ENCODE data around the gene CFAP299.

The CFAP299 gene

DNA sequence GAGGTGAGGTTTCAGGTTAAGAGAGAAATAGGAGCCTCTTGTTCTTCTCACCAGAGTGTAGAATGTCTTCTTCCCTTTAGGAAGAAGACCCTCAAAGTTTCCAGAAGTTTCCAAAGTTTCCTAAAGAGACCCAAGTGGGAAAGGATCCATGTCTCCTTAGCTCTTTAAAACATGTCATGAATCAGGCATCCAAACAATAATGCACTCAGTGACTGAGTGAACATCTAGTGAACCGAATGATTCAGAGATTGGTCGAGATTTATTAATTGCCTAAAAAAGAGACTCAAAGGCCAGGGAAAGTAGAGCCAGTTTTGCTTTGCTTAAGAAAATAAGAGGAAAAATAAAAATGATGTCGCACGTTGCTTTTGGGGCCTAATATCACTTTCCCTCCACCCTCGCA, 39.7 kb upstream of the CFAP299 start:
- Histone ChIP-seq H3K4me1 (ENCODE audit: insufficient read depth, poor library complexity, severe bottlenecking) (no peaks in the 10 kb centered on the region), H3K27me3 (ENCODE audit: insufficient read depth, poor library complexity, severe bottlenecking) (no peaks in the 10 kb centered on the region), H3K4me3 (ENCODE audit: severe bottlenecking) (no peak overlapping the region), H3K9me3 (ENCODE audit: severe bottlenecking) (no peaks in the 10 kb centered on the region), H3K27ac (ENCODE audit: poor library complexity, severe bottlenecking) (no peak overlapping the region), H3K36me3 (ENCODE audit: low read depth) (no peaks in the 10 kb centered on the region)
- DNase-seq (ENCODE audit: low spot score), result no peak
- ATAC-seq (ENCODE audit: low read depth), result no peak
- TF ChIP-seq, protein P1, sequence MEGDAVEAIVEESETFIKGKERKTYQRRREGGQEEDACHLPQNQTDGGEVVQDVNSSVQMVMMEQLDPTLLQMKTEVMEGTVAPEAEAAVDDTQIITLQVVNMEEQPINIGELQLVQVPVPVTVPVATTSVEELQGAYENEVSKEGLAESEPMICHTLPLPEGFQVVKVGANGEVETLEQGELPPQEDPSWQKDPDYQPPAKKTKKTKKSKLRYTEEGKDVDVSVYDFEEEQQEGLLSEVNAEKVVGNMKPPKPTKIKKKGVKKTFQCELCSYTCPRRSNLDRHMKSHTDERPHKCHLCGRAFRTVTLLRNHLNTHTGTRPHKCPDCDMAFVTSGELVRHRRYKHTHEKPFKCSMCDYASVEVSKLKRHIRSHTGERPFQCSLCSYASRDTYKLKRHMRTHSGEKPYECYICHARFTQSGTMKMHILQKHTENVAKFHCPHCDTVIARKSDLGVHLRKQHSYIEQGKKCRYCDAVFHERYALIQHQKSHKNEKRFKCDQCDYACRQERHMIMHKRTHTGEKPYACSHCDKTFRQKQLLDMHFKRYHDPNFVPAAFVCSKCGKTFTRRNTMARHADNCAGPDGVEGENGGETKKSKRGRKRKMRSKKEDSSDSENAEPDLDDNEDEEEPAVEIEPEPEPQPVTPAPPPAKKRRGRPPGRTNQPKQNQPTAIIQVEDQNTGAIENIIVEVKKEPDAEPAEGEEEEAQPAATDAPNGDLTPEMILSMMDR (IDR thresholded peaks at IDR 0.05; ENCODE audit: poor library complexity, severe bottlenecking), result no peak

DNA sequence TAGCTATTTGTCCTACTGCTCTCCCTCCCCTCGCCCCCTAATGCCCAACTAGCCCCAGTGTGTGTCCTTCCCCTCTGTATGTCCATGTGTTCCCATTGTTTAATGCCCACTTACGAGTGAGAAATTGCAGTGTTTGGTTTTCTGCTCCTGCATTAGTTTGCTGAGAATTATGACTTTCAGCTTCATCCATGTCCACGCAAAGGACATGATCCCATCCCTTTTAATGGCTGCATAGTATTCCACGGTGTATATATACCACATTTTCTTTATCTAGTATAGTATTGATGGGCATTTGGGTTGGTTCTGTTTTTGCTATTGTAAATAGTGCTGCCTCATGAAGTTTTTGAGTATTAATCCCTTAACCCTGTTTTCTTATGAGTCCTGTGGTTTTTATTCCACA, 33.6 kb upstream of the CFAP299 start:
- Histone ChIP-seq H3K27ac (ENCODE audit: poor library complexity, severe bottlenecking) (no peak overlapping the region), H3K27me3 (ENCODE audit: insufficient read depth, poor library complexity, severe bottlenecking) (no peaks in the 10 kb centered on the region), H3K9me3 (ENCODE audit: severe bottlenecking) (no peaks in the 10 kb centered on the region), H3K4me3 (ENCODE audit: severe bottlenecking) (no peak overlapping the region), H3K36me3 (ENCODE audit: low read depth) (no peaks in the 10 kb centered on the region), H3K4me1 (ENCODE audit: insufficient read depth, poor library complexity, severe bottlenecking) (peaks cover 19% of the 10 kb centered on the region)
- TF ChIP-seq, protein P1 (IDR thresholded peaks at IDR 0.05; ENCODE audit: poor library complexity, severe bottlenecking), result no peak
- DNase-seq (ENCODE audit: low spot score) (no peak), ATAC-seq (ENCODE audit: low read depth) (no peak)

DNA sequence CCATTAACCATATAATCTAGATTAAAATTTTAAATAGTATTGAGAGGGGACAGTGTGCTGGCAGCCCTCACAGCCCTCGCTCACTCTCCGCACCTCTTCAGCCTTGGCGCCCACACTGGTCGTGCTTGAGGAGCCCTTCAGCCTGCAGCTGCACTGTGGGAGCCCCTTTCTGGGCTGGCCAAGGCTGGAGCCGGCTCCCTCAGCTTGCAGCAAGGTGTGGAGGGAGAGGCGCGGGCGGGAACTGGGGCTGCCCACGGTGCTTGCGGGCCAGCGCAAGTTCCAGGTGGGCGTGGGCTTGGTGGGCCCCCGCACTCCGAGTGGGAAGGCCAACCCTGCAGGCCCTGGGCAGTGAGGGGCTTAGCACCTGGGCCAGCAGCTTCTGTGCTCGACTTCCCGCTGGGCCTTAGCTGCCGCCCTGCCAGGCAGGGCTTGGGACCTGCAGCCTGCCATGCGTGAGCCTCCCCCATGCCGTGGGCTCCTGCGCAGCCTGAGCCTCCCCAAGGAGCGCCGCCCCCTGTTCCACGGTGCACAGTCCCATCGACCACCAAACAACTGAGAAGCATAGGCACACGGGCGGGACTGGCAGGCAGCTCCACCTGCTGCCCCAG, 32.8 kb upstream of the CFAP299 start:
- TF ChIP-seq, protein P1 (IDR thresholded peaks at IDR 0.05; ENCODE audit: poor library complexity, severe bottlenecking), result no peak
- no peaks in the 10 kb centered on the region for H3K36me3 ChIP-seq (ENCODE audit: low read depth)
- DNase-seq (ENCODE audit: low spot score), result no peak
- no peak overlapping the region for H3K4me3 ChIP-seq (ENCODE audit: severe bottlenecking)
- peaks cover 27% of the 10 kb centered on the region for H3K4me1 ChIP-seq (ENCODE audit: insufficient read depth, poor library complexity, severe bottlenecking)
- H3K27me3 ChIP-seq (ENCODE audit: insufficient read depth, poor library complexity, severe bottlenecking), result no peaks in the 10 kb centered on the region
- ATAC-seq (ENCODE audit: low read depth), result no peak
- H3K27ac ChIP-seq (ENCODE audit: poor library complexity, severe bottlenecking), result no peak overlapping the region
- no peaks in the 10 kb centered on the region for H3K9me3 ChIP-seq (ENCODE audit: severe bottlenecking)

DNA sequence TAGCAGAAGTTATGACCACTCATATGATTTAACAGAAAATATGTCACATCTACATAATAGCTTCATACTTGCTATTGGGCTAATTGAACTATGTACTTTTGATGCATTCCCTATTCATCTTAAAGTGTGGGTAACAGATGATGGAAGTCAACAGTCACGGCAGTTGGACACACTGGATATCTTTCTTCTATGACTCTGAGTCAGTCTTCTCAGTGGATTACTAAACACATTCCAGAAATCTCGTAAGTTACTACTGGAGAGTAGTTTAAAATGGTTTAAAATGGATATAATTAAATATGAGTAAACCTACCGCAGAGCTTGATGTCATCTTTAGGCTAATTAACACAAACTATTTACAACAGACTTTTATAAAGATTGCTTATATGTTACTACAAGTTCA, 30.1 kb upstream of the CFAP299 start:
- Histone ChIP-seq H3K4me3 (ENCODE audit: severe bottlenecking) (no peak overlapping the region), H3K36me3 (ENCODE audit: low read depth) (no peaks in the 10 kb centered on the region), H3K27ac (ENCODE audit: poor library complexity, severe bottlenecking) (peak overlapping the region; percentile 89), H3K9me3 (ENCODE audit: severe bottlenecking) (no peaks in the 10 kb centered on the region), H3K4me1 (ENCODE audit: insufficient read depth, poor library complexity, severe bottlenecking) (peaks cover 51% of the 10 kb centered on the region), H3K27me3 (ENCODE audit: insufficient read depth, poor library complexity, severe bottlenecking) (no peaks in the 10 kb centered on the region)
- TF ChIP-seq, protein P1 (IDR thresholded peaks at IDR 0.05; ENCODE audit: poor library complexity, severe bottlenecking), result no peak
- ATAC-seq (ENCODE audit: low read depth) (no peak), DNase-seq (ENCODE audit: low spot score) (no peak)

DNA sequence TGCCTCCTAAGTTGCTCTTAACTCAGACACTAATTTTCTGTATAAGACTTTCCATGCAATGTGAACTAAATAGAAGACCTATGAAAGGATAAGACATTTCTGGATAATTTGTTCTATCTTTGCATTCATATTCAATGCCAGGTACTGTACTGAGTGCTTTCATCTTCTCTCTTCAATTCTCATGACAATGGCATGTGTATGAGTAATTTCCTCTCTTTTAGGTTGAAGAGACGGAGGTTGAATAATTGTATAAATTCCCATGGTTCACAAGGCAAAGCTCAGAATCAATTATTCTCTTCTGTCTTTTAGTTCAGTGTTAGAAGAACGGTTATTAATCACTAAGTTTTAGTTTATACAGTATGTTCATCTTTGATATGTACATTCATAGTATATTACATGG, 29.3 kb upstream of the CFAP299 start:
- Histone ChIP-seq H3K4me3 (ENCODE audit: severe bottlenecking) (no peak overlapping the region), H3K36me3 (ENCODE audit: low read depth) (no peaks in the 10 kb centered on the region), H3K27me3 (ENCODE audit: insufficient read depth, poor library complexity, severe bottlenecking) (no peaks in the 10 kb centered on the region), H3K9me3 (ENCODE audit: severe bottlenecking) (no peaks in the 10 kb centered on the region), H3K27ac (ENCODE audit: poor library complexity, severe bottlenecking) (peak overlapping the region; percentile 89), H3K4me1 (ENCODE audit: insufficient read depth, poor library complexity, severe bottlenecking) (peaks cover 51% of the 10 kb centered on the region)
- TF ChIP-seq, protein P1 (IDR thresholded peaks at IDR 0.05; ENCODE audit: poor library complexity, severe bottlenecking), result no peak
- ATAC-seq (ENCODE audit: low read depth) (peak; percentile 66), DNase-seq (ENCODE audit: low spot score) (no peak)

Data from RWPE2 (cell line).